Caco-2 (cell line): ENCODE measurements around the gene NR4A3. TPM values are rescaled to one million over a fixed set of nuclear protein-coding genes. Genes with fewer than 3 reads are reported as not detected.

Source experiments
- BruUV-seq: library from RNA; stranded (reverse); fragments of 400-500 nt; replicated peaks from 2 replicates; lab custom pipeline; 2021; lab: Mats Ljungman, UMichigan
- CTCF ChIA-PET: fragments of 300-600 bp; sonication (Branson Sonifier 250); formaldehyde crosslinking; loops from one replicate; lab custom pipeline; 2022; ENCODE audit warnings: antibody characterized with exemption; lab: Charles Lee
- POLR2A ChIA-PET: fragments of 300-600 bp; sonication (Branson Sonifier 250); formaldehyde crosslinking; loops from one replicate; lab custom pipeline; 2022; ENCODE audit warnings: antibody characterized with exemption; lab: Charles Lee
- DNase-seq, 2 experiments: peaks; one replicate each; pipeline versions ENCODE4 v3.0.0 to v3.0.0-alpha.2; 2020 to 2022
- H3K27me3 ChIP-seq: replicated peaks from 2 replicates; pipeline ENCODE4 v1.6.0; 2011; ENCODE audit warnings: low read length; ENCODE audit not compliant: control insufficient read depth, insufficient read depth
- H3K36me3 ChIP-seq: 2 replicates; pipeline ENCODE4 v1.5.1; 2011; ENCODE audit warnings: low read length; ENCODE audit not compliant: control insufficient read depth, insufficient read depth
- H3K4me1 ChIP-seq: fragments of 250-450 bp; sonication (Bioruptor Pico); 2 replicates; pipeline ENCODE4 v1.5.1; 2020; ENCODE audit warnings: mild to moderate bottlenecking
- H3K4me3 ChIP-seq: 2 replicates; pipeline ENCODE4 v1.5.1; 2011; ENCODE audit warnings: low read depth, mild to moderate bottlenecking, control low read depth, low read length
- H3K9me3 ChIP-seq: fragments of 250-450 bp; sonication (Bioruptor Pico); 2 replicates; pipeline ENCODE4 v1.5.1; 2020; ENCODE audit warnings: mild to moderate bottlenecking, moderate library complexity
- H3K27ac Mint-ChIP-seq: one replicate; pipeline ENCODE4 v1.8.0; 2022; ENCODE audit warnings: mixed read lengths; ENCODE audit not compliant: unreplicated experiment
- H3K27me3 Mint-ChIP-seq: one replicate; pipeline ENCODE4 v1.8.0; 2022; ENCODE audit warnings: mixed read lengths; ENCODE audit not compliant: insufficient read depth, unreplicated experiment
- H3K36me3 Mint-ChIP-seq: one replicate; pipeline ENCODE4 v1.8.0; 2022; ENCODE audit warnings: mild to moderate bottlenecking, mixed read lengths; ENCODE audit not compliant: insufficient read depth, unreplicated experiment
- H3K4me1 Mint-ChIP-seq: one replicate; pipeline ENCODE4 v1.8.0; 2022; ENCODE audit warnings: low read depth, mixed read lengths; ENCODE audit not compliant: unreplicated experiment
- H3K4me3 Mint-ChIP-seq: one replicate; pipeline ENCODE4 v1.8.0; 2022; ENCODE audit warnings: mild to moderate bottlenecking, moderate library complexity, mixed read lengths; ENCODE audit not compliant: unreplicated experiment
- H3K9me3 Mint-ChIP-seq: one replicate; pipeline ENCODE4 v1.8.0; 2022; ENCODE audit warnings: mixed read lengths; ENCODE audit not compliant: unreplicated experiment
- CTCF ChIP-seq, 2 experiments: fragments of 200-600 bp in 1 of 2; IDR thresholded peaks; 1 replicate in 1 of 2; 2 replicates in 1 of 2; pipeline versions ENCODE4 v1.5.1 to v1.8.0; 2011 to 2022; ENCODE audit warnings: antibody characterized with exemption in 1 of 2, control low read depth in 1 of 2, inconsistent platforms in 1 of 2, low read depth in 1 of 2, low read length in 1 of 2, mild to moderate bottlenecking in 1 of 2, moderate library complexity in 1 of 2; ENCODE audit not compliant: insufficient read depth in 1 of 2, severe bottlenecking in 1 of 2, unreplicated experiment in 1 of 2
- intact Hi-C: fragments of 100-400 bp; cut with micrococcal nuclease; formaldehyde crosslinking; loops from one replicate; pipeline ENCODE4 v1.10.0; 2022; ENCODE audit not compliant: unreplicated experiment
- total RNA-seq: library from RNA; stranded (reverse); gene quantifications from 2 replicates; pipeline ENCODE4 v1.2.3, GENCODE V29; 2022

NR4A3 gene
- total RNA-seq, 1 experiment from 2014 or later, result 0.39 TPM

- Mint-ChIP-seq H3K36me3 (no peaks in the 10 kb centered on the region), H3K9me3 (no peaks in the 10 kb centered on the region), H3K4me3 (no peak overlapping the region), H3K27ac (no peak overlapping the region), H3K4me1 (no peaks in the 10 kb centered on the region), H3K27me3 (no peaks in the 10 kb centered on the region)
- H3K4me1 ChIP-seq, result no peaks in the 10 kb centered on the region
- no peak overlapping the region for H3K4me3 ChIP-seq
- BruUV-seq, result no TSS peak
- intact Hi-C loops, result no loop called here
- no peaks in the 10 kb centered on the region for H3K27me3 ChIP-seq
- H3K9me3 ChIP-seq, result no peaks in the 10 kb centered on the region
- H3K36me3 ChIP-seq, result no peaks in the 10 kb centered on the region
- ChIA-PET POLR2A (no interaction called here), CTCF (no interaction called here)
- DNase-seq, result no peak
- TF ChIP-seq CTCF (IDR thresholded peaks at IDR 0.05; ENCODE audit: insufficient read depth in 1 of 2, low read depth in 1 of 2, low read length in 1 of 2, severe bottlenecking in 1 of 2, unreplicated experiment in 1 of 2), result no peak
Observed at GRCh38 chr9:99801775-99802174, 19.9 kb upstream of the NR4A3 start.

GRCh38 chr9:99803694-99804093 is 18.0 kb upstream of the NR4A3 start:
- Mint-ChIP-seq H3K36me3 (peaks cover 6% of the 10 kb centered on the region), H3K4me1 (peaks cover 7% of the 10 kb centered on the region), H3K27ac (no peak overlapping the region), H3K9me3 (no peaks in the 10 kb centered on the region), H3K27me3 (no peaks in the 10 kb centered on the region), H3K4me3 (no peak overlapping the region)
- DNase-seq, result no peak
- Histone ChIP-seq H3K36me3 (no peaks in the 10 kb centered on the region), H3K27me3 (no peaks in the 10 kb centered on the region), H3K4me1 (no peaks in the 10 kb centered on the region; the same call in 1 of the 2 replicates), H3K4me3 (no peak overlapping the region), H3K9me3 (no peaks in the 10 kb centered on the region)
- POLR2A ChIA-PET, result no interaction called here
- intact Hi-C loops, result no loop called here
- no peak for TF ChIP-seq CTCF (IDR thresholded peaks at IDR 0.05; ENCODE audit: insufficient read depth in 1 of 2, low read depth in 1 of 2, low read length in 1 of 2, severe bottlenecking in 1 of 2, unreplicated experiment in 1 of 2)
- BruUV-seq, result no TSS peak
- CTCF ChIA-PET, result no interaction called here

GRCh38 chr9:99807276-99807852 is 14.3 kb upstream of the NR4A3 start:
- no peaks in the 10 kb centered on the region for H3K9me3 ChIP-seq
- no peaks in the 10 kb centered on the region for H3K9me3 Mint-ChIP-seq
- peaks cover 6% of the 10 kb centered on the region for H3K36me3 Mint-ChIP-seq
- intact Hi-C loops, result loop anchor here (1.0 to 5.0 kb wide), 4 partner anchors 13 to 790 kb away; partner anchors contain the start of gene STX17
- no peak overlapping the region for H3K4me3 ChIP-seq
- peak; percentile 55 to 83 for DNase-seq
- H3K4me1 ChIP-seq, result no peaks in the 10 kb centered on the region; the same call in 1 of the 2 replicates
- peak; percentile 79 to 81 for TF ChIP-seq CTCF (IDR thresholded peaks at IDR 0.05; ENCODE audit: insufficient read depth in 1 of 2, low read depth in 1 of 2, low read length in 1 of 2, severe bottlenecking in 1 of 2, unreplicated experiment in 1 of 2)
- no peaks in the 10 kb centered on the region for H3K27me3 Mint-ChIP-seq
- BruUV-seq, result no TSS peak
- H3K36me3 ChIP-seq, result no peaks in the 10 kb centered on the region
- POLR2A ChIA-PET, result no interaction called here
- H3K4me1 Mint-ChIP-seq, result peaks cover 19% of the 10 kb centered on the region
- CTCF ChIA-PET, result no interaction called here
- H3K4me3 Mint-ChIP-seq, result no peak overlapping the region
- H3K27me3 ChIP-seq, result no peaks in the 10 kb centered on the region
- peak overlapping the region; percentile 15 for H3K27ac Mint-ChIP-seq
